Ureter (tissue), 1 donor: ENCODE measurements around the gene MS4A5. TPM values are rescaled to one million over a fixed set of nuclear protein-coding genes. Genes with fewer than 3 reads are reported as not detected.
"Not testable (repeated sequence)": the region's sequence is repeated elsewhere in the genome, so short reads cannot be mapped to it uniquely, and the experiment has no call there.

Experiments
- DNase-seq: peaks from one replicate; pipeline ENCODE4 v3.0.0-alpha.2; 2020; ENCODE audit warnings: low spot score
- total RNA-seq: library from RNA; stranded (reverse); gene quantifications from one replicate; pipeline ENCODE4 v1.2.4, GENCODE V29; 2023
- donor health status: DM: yes; HTN: yes; CAD: no.

The MS4A5 gene, protein sequence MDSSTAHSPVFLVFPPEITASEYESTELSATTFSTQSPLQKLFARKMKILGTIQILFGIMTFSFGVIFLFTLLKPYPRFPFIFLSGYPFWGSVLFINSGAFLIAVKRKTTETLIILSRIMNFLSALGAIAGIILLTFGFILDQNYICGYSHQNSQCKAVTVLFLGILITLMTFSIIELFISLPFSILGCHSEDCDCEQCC
- not detected for total RNA-seq

DNA sequence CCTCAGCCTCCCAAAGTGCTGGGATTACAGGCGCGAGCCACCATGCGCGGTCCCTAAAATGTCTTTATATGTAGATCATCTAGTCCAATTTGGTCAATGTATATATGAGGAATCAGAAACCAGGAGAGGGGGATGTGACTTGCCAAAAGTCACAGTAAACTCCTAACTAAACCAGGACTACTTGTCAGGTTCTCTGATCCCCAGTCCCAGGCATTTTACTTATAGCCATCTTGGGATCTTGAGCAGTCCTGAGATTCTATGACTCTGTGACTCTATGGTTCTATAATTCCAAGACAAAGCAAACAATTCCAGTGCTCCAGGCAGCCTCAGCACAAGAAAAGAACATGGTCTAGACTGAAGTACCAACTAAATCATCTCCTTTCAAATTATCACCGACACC lies at the start of gene MS4A5:
TSS of gene MS4A5 (plus strand) at position 301 of the 400 bp plus-strand sequence. CDS start 103 bp downstream, outside the sequence.
- DNase-seq, result no peak

DNA sequence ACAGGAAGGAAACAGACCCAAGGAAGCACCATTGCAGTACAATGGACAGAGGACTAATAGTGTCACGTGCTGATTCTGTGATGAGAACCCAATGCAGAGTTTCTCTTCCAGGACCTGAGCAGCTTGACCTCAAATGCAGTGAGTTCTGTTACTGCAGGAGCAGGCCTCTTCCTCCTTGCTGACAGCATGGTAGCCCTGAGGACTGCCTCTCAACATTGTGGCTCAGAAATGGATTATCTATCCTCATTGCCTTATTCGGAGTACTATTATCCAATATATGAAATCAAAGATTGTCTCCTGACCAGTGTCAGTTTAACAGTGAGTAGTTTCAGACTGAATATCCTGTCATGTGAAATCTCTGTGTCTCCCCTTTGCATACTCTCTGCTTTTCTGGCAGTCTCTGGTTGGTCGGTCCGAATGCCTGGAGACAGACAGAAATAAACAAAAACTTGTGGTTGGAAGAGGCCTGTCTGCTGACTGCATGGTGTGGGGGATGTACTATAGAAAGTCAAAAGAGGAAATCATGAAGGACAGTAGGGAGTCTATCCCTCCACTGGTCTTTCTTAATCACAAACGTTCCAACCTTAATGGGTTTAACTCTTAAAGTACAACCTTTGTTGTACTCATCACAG lies 40.0 kb upstream of the MS4A5 start:
- no peak for DNase-seq

- DNase-seq, result no peak
These were observed 39.0 kb upstream of the MS4A5 start for GRCh38 chr11:60390419-60390818.

DNA sequence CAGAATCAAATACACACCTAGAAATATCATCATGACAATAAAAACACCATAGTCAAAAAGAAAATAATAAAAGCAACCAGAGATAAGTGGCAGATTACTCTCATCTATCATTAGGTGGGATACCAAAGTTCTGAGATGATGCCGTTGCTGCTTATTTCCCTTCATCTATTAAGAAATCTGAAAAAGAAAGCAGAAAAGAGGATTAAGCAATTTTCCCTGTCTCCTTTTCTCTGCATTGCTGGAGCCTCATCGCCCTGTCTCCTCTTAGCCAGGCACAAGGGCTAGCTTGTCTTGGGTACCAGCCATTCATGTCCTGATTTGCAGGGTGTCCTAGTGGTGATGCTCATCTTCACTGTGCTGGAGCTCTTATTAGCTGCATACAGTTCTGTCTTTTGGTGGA lies 37.0 kb upstream of the MS4A5 start:
- no peak for DNase-seq

- DNase-seq, result no peak
These were observed 36.4 kb upstream of the MS4A5 start for GRCh38 chr11:60393016-60393415.

DNA sequence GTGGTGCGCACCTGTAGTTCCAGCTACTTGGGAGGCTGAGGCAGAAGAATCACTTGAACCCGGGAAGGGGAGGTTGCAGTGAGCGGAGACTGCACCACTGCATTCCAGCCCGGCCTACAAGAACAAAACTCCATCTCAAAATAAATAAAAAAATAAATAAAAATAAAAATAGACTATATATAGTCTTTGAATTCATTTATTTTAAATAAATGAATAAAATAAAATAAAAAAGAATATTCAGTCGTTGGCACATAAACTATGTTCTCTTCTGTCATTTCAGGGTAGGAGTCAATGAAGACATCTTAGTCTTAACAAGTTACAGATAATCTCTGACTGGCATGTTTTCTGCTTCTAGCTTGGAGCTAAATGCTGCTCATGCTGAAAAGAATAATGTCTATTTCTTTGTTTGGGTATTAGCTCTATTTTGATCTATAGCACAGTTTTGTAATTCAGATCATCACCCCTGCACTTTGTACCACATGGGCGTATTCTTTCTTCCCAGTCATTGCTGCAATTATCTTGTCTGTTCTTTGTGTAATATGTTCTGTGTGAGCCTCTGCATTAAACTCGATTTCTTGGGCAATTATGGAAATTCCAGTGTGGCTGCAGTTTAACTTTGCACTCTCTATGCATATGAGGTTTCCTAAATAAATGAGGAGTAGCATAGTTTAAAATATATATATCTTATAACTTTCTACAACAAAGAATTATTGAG lies 34.5 kb upstream of the MS4A5 start:
- no peak for DNase-seq

GRCh38 chr11:60396382-60396781 lies 33.0 kb upstream of the MS4A5 start, which contains the start of gene MS4A14:
Gene MS4A14, plus strand, starts transcription at chr11:60396459. Its CDS starts 120 bp downstream, at chr11:60396579.
- DNase-seq, result no peak

- DNase-seq, result no peak
These were observed 32.6 kb upstream of the MS4A5 start for GRCh38 chr11:60396799-60397198.

GRCh38 chr11:60420015-60420414 lies 9.4 kb upstream of the MS4A5 start:
- no peak for DNase-seq

DNA sequence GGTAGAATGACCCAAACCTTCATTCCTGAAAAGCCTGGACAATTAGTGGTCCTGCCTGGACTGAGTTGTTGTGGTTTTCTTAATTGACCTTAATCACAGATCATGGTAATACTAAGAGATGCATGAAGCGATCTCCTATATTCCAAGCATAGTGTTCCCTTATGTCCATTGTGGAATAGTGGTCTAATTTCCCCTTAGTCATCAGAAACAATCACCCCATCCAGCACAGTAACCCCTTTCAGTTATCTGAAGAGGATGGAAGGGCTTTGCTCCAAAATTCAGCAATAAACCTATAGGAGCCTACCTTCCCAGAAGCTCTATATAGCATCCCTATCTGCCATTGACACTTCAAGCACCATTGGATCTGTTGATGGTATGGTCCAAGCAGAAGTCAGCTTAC lies 6.8 kb upstream of the MS4A5 start:
- DNase-seq, result no peak

DNA sequence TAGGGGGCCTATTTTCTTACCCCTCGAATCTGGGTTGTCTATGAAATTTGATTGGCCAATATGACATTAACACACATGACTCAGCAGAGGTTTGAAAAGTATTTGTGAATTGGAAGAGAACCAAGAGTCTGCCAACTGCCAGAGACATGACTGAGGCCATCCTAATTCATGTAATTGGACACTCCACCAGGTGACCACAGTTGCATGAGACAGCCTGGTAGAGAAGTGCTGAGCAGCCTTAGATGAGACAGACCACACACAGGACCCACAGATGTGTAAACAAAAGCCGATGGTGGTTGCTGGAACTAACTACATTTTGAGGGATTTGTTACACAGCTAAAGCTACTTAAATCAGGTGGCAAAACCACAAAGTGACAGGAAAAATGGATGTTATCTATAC lies 855 bp upstream of the MS4A5 start:
- no peak for DNase-seq

- DNase-seq, result no peak
These were observed 1.9 kb downstream of the MS4A5 start for GRCh38 chr11:60431251-60431650.

GRCh38 chr11:60433401-60433800 lies 4.0 kb downstream of the MS4A5 start:
- no peak for DNase-seq

DNA sequence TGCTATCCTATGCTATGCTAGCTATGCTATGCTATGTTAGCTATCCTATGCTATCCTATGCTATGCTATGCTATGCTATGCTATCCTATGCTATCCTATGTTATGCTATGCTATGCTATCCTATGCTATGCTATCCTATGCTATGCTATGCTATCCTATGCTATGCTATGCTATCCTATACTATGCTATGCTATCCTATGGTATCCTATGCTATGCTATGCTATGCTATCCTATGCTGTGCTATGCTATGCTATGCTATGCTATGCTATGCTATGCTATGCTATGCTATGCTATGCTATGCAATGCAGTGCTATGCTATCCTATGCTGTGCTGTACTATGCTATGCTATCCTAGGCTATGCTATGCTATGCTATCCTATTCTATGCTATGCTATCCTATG lies 17.7 kb downstream of the MS4A5 start:
- DNase-seq, result no peak

GRCh38 chr11:60447846-60448245 lies 18.5 kb downstream of the MS4A5 start:
- no peak for DNase-seq

DNA sequence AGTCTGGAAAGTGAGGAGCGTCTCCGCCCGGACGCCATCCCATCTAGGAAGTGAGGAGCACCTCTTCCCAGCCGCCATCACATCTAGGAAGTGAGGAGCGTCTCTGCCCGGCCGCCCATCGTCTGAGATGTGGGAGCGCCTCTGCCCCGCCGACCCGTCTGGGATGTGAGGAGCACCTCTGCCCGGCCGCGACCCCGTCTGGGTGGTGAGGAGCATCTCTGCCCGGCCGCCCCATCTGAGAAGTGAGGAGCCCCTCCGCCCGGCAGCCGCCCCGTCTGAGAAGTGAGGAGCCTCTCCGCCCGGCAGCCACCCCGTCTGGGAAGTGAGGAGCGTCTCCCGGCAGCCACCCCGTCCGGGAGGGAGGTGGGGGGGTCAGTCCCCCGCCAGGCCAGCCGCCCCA lies 21.8 kb downstream of the MS4A5 start:
- DNase-seq, result not testable (repeated sequence)

GRCh38 chr11:60454212-60454611 lies 24.8 kb downstream of the MS4A5 start:
- DNase-seq, result no peak

DNA sequence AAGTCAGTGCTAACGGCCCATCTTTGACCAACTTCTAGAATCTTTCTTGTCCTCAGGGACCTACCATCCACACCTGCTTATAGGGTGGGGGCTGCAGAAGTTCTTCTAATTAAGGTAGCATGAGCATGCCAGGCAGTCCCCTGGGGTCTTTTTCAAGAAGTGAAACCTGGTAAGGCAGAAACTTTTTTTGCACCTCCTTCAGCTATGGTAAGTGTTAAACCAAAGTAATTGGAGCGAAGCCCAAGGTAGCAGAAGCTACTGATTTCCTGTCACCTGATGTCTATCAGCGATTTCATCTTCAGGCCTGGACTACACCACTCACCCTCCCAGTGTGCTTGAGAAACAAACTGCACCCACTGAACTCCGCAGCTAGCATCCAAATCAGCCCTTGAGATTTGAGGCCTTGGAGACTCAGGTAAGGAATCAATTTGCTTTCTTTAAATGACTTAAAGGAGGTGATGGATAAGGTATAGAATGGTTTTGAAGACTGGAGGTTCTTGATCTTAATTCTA lies 26.2 kb downstream of the MS4A5 start, which contains the start of gene MS4A1:
TSS of gene MS4A1 (plus strand) at position 317 of the 512 bp plus-strand sequence. CDS start 6,528 bp downstream, outside the sequence.
- DNase-seq, result no peak

DNA sequence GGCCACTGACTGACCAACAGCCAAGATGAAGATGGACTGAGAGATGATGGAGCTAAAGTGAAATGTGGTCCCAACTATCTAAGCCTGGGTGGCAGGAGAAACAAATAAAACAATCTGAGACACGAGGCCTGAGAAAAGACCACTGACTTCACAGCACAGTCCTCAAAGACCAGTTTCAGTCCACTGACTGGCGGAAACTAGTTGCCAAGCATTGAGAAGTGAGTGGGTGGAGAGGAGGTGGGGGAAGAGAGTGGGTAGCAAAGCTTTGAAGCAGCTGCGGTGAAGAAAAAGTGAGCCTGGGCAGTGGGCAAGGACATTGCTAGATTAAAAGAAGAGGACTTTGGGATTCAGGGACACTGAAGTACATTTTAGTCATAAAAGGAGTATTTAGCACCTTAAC lies 28.2 kb downstream of the MS4A5 start:
- DNase-seq, result no peak

GRCh38 chr11:60459345-60459744 lies 30.0 kb downstream of the MS4A5 start:
- DNase-seq, result no peak

- no peak for DNase-seq
These were observed 39.5 kb downstream of the MS4A5 start for GRCh38 chr11:60468829-60469228.

GRCh38 chr11:60469723-60470122 lies 40.4 kb downstream of the MS4A5 start:
- no peak for DNase-seq

- no peak for DNase-seq
These were observed 47.7 kb downstream of the MS4A5 start for GRCh38 chr11:60477035-60477445.
